WTC11 (cell line): ENCODE measurements around the gene CD163. TPM values are rescaled to one million over a fixed set of nuclear protein-coding genes. Genes with fewer than 3 reads are reported as not detected.

Experiments used
- ATAC-seq: fragments of 200-7000 bp; cut with Tn5 transposase; 2 replicates; pipeline ENCODE4 v1.10.0; 2021; ENCODE audit warnings: mild to moderate bottlenecking, moderate library complexity
- CTCF ChIA-PET: fragments of 300-600 bp; sonication (Branson Sonifier 250); formaldehyde crosslinking; loops from one replicate; lab custom pipeline; 2021; ENCODE audit warnings: antibody characterized with exemption; lab: Charles Lee
- POLR2A ChIA-PET: fragments of 350-600 bp; sonication (Branson Sonifier 250); formaldehyde crosslinking; loops from one replicate; lab custom pipeline; 2021; ENCODE audit warnings: antibody characterized with exemption; lab: Charles Lee
- DNase-seq: peaks from one replicate; pipeline ENCODE4 v3.0.0; 2021; ENCODE audit warnings: low spot score
- H3K27ac Mint-ChIP-seq: 2 replicates; pipeline ENCODE4 v1.8.0; 2021; ENCODE audit warnings: mixed read lengths
- H3K27me3 Mint-ChIP-seq: 2 replicates; pipeline ENCODE4 v1.8.0; 2021; ENCODE audit warnings: low read depth, mild to moderate bottlenecking, moderate library complexity, mixed read lengths
- H3K36me3 Mint-ChIP-seq: 2 replicates; pipeline ENCODE4 v1.8.0; 2021; ENCODE audit warnings: mixed read lengths
- H3K4me1 Mint-ChIP-seq: 2 replicates; pipeline ENCODE4 v1.8.0; 2022; ENCODE audit warnings: mixed read lengths
- H3K4me3 Mint-ChIP-seq: 2 replicates; pipeline ENCODE4 v1.8.0; 2021; ENCODE audit warnings: mild to moderate bottlenecking, moderate library complexity, mixed read lengths
- H3K9me3 Mint-ChIP-seq: 2 replicates; pipeline ENCODE4 v1.8.0; 2021; ENCODE audit warnings: mixed read lengths
- CBFB ChIP-seq: sonication (generic); formaldehyde crosslinking; IDR thresholded peaks from 2 replicates; pipeline ENCODE4 v1.8.1; 2022; ENCODE audit warnings: mild to moderate bottlenecking, low read depth, missing genetic modification reagents
- ESRRA ChIP-seq: sonication (generic); formaldehyde crosslinking; IDR thresholded peaks from 2 replicates; pipeline ENCODE4 v1.8.1; 2022; ENCODE audit warnings: mild to moderate bottlenecking, missing genetic modification reagents, borderline replicate concordance
- GTF2I ChIP-seq: fragments of 250-450 bp; sonication (Bioruptor Pico); conservative IDR thresholded peaks from 2 replicates; pipeline ENCODE4 v1.4.0; 2021; ENCODE audit warnings: mild to moderate bottlenecking
- IRF2 ChIP-seq: sonication (generic); formaldehyde crosslinking; IDR thresholded peaks from 2 replicates; pipeline ENCODE4 v1.8.0; 2022; ENCODE audit warnings: low read depth, missing genetic modification reagents, borderline replicate concordance
- NFYB ChIP-seq: sonication (generic); formaldehyde crosslinking; conservative IDR thresholded peaks from 2 replicates; pipeline ENCODE4 v1.8.0; 2022; ENCODE audit warnings: low read depth, missing genetic modification reagents
- NR3C1 ChIP-seq: sonication (generic); formaldehyde crosslinking; conservative IDR thresholded peaks from 2 replicates; pipeline ENCODE4 v1.8.1; 2023; ENCODE audit warnings: low read depth, mild to moderate bottlenecking, missing genetic modification reagents
- OVOL2 ChIP-seq: fragments of 250-450 bp; sonication (Bioruptor Pico); IDR thresholded peaks from 2 replicates; pipeline ENCODE4 v1.9.0; 2021; ENCODE audit warnings: mild to moderate bottlenecking, borderline replicate concordance
- SP1 ChIP-seq: sonication (generic); formaldehyde crosslinking; conservative IDR thresholded peaks from 2 replicates; pipeline ENCODE4 v1.8.1; 2022; ENCODE audit warnings: missing genetic modification reagents
- ZBTB21 ChIP-seq: sonication (generic); formaldehyde crosslinking; IDR thresholded peaks from 2 replicates; pipeline ENCODE4 v1.8.1; 2023; ENCODE audit warnings: mild to moderate bottlenecking, missing genetic modification reagents, borderline replicate concordance
- ZNF396 ChIP-seq: fragments of 250-450 bp; sonication (Bioruptor Pico); IDR thresholded peaks from 2 replicates; pipeline ENCODE4 v1.8.0; 2021; ENCODE audit warnings: mild to moderate bottlenecking, moderate library complexity, borderline replicate concordance
- total RNA-seq: library from RNA; stranded (reverse); gene quantifications from 3 replicates; pipeline ENCODE4 v1.2.3, GENCODE V29; 2021
- TF ChIP-seq, protein P1 (sequence below): sonication (generic); formaldehyde crosslinking; IDR thresholded peaks from 2 replicates; pipeline ENCODE4 v1.8.1; 2023; ENCODE audit warnings: mild to moderate bottlenecking, missing genetic modification reagents, borderline replicate concordance
- TF ChIP-seq, protein P2 (sequence below): fragments of 200-600 bp; IDR thresholded peaks from 2 replicates; pipeline ENCODE4 v1.8.0; 2022; ENCODE audit warnings: antibody characterized with exemption
- TF ChIP-seq, protein P3 (sequence below): sonication (generic); formaldehyde crosslinking; conservative IDR thresholded peaks from 2 replicates; pipeline ENCODE4 v1.8.1; 2022; ENCODE audit warnings: mild to moderate bottlenecking, missing genetic modification reagents
- TF ChIP-seq, protein P4 (sequence below): sonication (generic); formaldehyde crosslinking; IDR thresholded peaks from 2 replicates; pipeline ENCODE4 v1.8.0; 2022; ENCODE audit warnings: mild to moderate bottlenecking, missing genetic modification reagents
- TF ChIP-seq, protein P5 (sequence below): fragments of 250-450 bp; sonication (Bioruptor Pico); IDR thresholded peaks from 2 replicates; pipeline ENCODE4 v2.1.2; 2022; ENCODE audit warnings: mild to moderate bottlenecking, moderate library complexity
- TF ChIP-seq, protein P6 (sequence below): sonication (generic); formaldehyde crosslinking; IDR thresholded peaks from 2 replicates; pipeline ENCODE4 v1.8.1; 2022; ENCODE audit warnings: mild to moderate bottlenecking, missing genetic modification reagents, moderate library complexity, borderline replicate concordance

CD163 gene
- total RNA-seq, 1 experiment from 2014 or later: 0.77 TPM

DNA sequence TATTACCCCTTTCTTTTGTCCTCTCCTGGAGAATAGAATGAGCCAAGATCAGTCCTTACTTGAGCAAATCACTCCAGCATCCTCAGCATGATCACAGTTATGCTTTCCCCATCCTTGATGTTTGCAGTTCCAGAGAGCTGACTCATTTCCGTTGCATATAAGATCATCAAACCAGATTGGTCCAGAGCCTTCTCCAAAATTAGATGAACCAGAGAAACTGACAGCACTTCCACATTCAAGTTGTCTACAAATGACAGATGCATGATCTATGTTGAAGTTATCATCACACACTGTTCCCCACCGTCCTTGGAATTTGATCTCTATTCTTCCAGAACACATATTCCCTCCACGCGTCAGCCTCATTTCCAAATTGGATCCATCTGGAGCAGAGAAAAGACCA is 4.8 kb downstream of the CD163 start:
- Mint-ChIP-seq H3K9me3 (peaks cover 14% of the 10 kb centered on the region), H3K27ac (no peak overlapping the region), H3K4me3 (no peak overlapping the region), H3K36me3 (no peaks in the 10 kb centered on the region), H3K4me1 (peaks cover 17% of the 10 kb centered on the region), H3K27me3 (no peaks in the 10 kb centered on the region)
- ChIA-PET POLR2A (no interaction called here), CTCF (no interaction called here)
- DNase-seq: no peak
- ATAC-seq: no peak
- TF ChIP-seq GTF2I (CRISPR knock-in tag) (no peak), CBFB (no peak), SP1 (CRISPR knock-in tag) (no peak), ZNF396 (CRISPR knock-in tag) (no peak), NR3C1 (CRISPR knock-in tag) (no peak), NFYB (CRISPR knock-in tag) (no peak), ZBTB21 (CRISPR knock-in tag) (no peak), OVOL2 (CRISPR knock-in tag) (no peak)
- TF ChIP-seq, protein P1, sequence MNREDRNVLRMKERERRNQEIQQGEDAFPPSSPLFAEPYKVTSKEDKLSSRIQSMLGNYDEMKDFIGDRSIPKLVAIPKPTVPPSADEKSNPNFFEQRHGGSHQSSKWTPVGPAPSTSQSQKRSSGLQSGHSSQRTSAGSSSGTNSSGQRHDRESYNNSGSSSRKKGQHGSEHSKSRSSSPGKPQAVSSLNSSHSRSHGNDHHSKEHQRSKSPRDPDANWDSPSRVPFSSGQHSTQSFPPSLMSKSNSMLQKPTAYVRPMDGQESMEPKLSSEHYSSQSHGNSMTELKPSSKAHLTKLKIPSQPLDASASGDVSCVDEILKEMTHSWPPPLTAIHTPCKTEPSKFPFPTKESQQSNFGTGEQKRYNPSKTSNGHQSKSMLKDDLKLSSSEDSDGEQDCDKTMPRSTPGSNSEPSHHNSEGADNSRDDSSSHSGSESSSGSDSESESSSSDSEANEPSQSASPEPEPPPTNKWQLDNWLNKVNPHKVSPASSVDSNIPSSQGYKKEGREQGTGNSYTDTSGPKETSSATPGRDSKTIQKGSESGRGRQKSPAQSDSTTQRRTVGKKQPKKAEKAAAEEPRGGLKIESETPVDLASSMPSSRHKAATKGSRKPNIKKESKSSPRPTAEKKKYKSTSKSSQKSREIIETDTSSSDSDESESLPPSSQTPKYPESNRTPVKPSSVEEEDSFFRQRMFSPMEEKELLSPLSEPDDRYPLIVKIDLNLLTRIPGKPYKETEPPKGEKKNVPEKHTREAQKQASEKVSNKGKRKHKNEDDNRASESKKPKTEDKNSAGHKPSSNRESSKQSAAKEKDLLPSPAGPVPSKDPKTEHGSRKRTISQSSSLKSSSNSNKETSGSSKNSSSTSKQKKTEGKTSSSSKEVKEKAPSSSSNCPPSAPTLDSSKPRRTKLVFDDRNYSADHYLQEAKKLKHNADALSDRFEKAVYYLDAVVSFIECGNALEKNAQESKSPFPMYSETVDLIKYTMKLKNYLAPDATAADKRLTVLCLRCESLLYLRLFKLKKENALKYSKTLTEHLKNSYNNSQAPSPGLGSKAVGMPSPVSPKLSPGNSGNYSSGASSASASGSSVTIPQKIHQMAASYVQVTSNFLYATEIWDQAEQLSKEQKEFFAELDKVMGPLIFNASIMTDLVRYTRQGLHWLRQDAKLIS (CRISPR knock-in tag): no peak
- TF ChIP-seq, protein P2, sequence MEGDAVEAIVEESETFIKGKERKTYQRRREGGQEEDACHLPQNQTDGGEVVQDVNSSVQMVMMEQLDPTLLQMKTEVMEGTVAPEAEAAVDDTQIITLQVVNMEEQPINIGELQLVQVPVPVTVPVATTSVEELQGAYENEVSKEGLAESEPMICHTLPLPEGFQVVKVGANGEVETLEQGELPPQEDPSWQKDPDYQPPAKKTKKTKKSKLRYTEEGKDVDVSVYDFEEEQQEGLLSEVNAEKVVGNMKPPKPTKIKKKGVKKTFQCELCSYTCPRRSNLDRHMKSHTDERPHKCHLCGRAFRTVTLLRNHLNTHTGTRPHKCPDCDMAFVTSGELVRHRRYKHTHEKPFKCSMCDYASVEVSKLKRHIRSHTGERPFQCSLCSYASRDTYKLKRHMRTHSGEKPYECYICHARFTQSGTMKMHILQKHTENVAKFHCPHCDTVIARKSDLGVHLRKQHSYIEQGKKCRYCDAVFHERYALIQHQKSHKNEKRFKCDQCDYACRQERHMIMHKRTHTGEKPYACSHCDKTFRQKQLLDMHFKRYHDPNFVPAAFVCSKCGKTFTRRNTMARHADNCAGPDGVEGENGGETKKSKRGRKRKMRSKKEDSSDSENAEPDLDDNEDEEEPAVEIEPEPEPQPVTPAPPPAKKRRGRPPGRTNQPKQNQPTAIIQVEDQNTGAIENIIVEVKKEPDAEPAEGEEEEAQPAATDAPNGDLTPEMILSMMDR: no peak
- TF ChIP-seq, protein P3, sequence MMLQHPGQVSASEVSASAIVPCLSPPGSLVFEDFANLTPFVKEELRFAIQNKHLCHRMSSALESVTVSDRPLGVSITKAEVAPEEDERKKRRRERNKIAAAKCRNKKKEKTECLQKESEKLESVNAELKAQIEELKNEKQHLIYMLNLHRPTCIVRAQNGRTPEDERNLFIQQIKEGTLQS (CRISPR knock-in tag): no peak
- TF ChIP-seq, protein P4, sequence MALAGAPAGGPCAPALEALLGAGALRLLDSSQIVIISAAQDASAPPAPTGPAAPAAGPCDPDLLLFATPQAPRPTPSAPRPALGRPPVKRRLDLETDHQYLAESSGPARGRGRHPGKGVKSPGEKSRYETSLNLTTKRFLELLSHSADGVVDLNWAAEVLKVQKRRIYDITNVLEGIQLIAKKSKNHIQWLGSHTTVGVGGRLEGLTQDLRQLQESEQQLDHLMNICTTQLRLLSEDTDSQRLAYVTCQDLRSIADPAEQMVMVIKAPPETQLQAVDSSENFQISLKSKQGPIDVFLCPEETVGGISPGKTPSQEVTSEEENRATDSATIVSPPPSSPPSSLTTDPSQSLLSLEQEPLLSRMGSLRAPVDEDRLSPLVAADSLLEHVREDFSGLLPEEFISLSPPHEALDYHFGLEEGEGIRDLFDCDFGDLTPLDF (CRISPR knock-in tag): no peak

DNA sequence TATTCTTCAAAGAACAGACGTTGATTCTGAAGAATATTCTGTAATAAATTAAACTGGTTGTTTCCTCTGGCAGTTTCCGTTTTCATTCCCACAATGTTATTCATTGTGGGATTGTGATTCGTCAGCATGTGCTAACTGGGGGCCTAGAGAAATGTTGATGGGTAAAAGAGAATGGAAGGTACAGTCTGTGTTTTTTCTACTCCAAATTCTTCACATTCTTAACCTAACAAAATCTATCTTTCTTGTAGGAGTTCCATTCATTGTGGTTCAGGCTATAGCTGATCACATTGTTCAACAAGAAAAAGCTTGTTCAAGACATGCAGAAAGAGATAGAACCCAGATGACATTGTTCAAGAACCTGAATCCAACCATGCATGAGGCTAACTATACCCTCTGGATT is 5.9 kb downstream of the CD163 start:
- Mint-ChIP-seq H3K9me3 (peaks cover 14% of the 10 kb centered on the region), H3K4me1 (peaks cover 17% of the 10 kb centered on the region), H3K27ac (no peak overlapping the region), H3K27me3 (no peaks in the 10 kb centered on the region), H3K4me3 (no peak overlapping the region), H3K36me3 (no peaks in the 10 kb centered on the region)
- DNase-seq (no peak), ATAC-seq (peak; percentile 28; the same call in 1 of the 2 replicates)
- TF ChIP-seq ESRRA (no peak), IRF2 (CRISPR knock-in tag) (no peak)
- TF ChIP-seq, protein P5, sequence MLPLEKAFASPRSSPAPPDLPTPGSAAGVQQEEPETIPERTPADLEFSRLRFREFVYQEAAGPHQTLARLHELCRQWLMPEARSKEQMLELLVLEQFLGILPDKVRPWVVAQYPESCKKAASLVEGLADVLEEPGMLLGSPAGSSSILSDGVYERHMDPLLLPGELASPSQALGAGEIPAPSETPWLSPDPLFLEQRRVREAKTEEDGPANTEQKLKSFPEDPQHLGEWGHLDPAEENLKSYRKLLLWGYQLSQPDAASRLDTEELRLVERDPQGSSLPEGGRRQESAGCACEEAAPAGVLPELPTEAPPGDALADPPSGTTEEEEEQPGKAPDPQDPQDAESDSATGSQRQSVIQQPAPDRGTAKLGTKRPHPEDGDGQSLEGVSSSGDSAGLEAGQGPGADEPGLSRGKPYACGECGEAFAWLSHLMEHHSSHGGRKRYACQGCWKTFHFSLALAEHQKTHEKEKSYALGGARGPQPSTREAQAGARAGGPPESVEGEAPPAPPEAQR (CRISPR knock-in tag): no peak
- TF ChIP-seq, protein P6, sequence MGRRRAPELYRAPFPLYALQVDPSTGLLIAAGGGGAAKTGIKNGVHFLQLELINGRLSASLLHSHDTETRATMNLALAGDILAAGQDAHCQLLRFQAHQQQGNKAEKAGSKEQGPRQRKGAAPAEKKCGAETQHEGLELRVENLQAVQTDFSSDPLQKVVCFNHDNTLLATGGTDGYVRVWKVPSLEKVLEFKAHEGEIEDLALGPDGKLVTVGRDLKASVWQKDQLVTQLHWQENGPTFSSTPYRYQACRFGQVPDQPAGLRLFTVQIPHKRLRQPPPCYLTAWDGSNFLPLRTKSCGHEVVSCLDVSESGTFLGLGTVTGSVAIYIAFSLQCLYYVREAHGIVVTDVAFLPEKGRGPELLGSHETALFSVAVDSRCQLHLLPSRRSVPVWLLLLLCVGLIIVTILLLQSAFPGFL (CRISPR knock-in tag): no peak
- TF ChIP-seq, protein P3 (CRISPR knock-in tag): no peak
- POLR2A ChIA-PET: no interaction called here
- CTCF ChIA-PET: no interaction called here
